ENCODE data around the gene ADSL. TPM values are rescaled to one million over a fixed set of nuclear protein-coding genes. Genes with fewer than 3 reads are reported as not detected.

ADSL gene
- total RNA-seq, 1 donor: 107 TPM

DNA sequence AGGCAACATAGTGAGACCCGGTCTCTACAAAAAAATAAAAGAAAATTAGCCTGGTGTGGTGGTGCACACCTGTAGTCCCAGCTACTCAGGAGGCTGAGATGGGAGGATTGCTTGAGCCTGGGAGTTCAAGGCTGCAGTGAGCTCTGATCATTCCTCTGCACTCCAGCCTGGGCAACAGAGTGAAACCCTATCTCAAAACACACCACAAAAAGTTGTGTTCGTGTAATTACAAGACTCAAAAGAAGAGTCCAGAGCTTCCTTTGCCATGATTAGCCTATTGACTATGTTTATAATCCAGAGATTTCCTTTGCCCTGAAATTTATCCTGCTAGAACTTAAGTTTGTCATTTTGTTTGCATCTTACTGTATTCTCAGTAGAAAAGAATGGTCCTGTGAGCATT, 45.1 kb downstream of the ADSL start:
- no peak for TF ChIP-seq CTCF (IDR thresholded peaks at IDR 0.05; ENCODE audit: insufficient read depth, low read length)
- DNase-seq (ENCODE audit: low read depth): no peak
- H3K4me3 ChIP-seq (ENCODE audit: low read depth, low read length): no peak overlapping the region

- H3K4me3 ChIP-seq (ENCODE audit: low read depth, low read length): no peak overlapping the region
- DNase-seq (ENCODE audit: low read depth): peak; percentile 24
- TF ChIP-seq CTCF (IDR thresholded peaks at IDR 0.05; ENCODE audit: insufficient read depth, low read length): no peak
These were observed 46.3 kb downstream of the ADSL start for GRCh38 chr22:40392618-40393017.

GRCh38 chr22:40394607-40395006, 48.3 kb downstream of the ADSL start:
- H3K4me3 ChIP-seq (ENCODE audit: low read depth, low read length): no peak overlapping the region
- TF ChIP-seq CTCF (IDR thresholded peaks at IDR 0.05; ENCODE audit: insufficient read depth, low read length): no peak
- DNase-seq (ENCODE audit: low read depth): no peak

- no peak for TF ChIP-seq CTCF (IDR thresholded peaks at IDR 0.05; ENCODE audit: insufficient read depth, low read length)
- no peak overlapping the region for H3K4me3 ChIP-seq (ENCODE audit: low read depth, low read length)
- no peak for DNase-seq (ENCODE audit: low read depth)
These were observed 49.3 kb downstream of the ADSL start for GRCh38 chr22:40395607-40396006.

DNA sequence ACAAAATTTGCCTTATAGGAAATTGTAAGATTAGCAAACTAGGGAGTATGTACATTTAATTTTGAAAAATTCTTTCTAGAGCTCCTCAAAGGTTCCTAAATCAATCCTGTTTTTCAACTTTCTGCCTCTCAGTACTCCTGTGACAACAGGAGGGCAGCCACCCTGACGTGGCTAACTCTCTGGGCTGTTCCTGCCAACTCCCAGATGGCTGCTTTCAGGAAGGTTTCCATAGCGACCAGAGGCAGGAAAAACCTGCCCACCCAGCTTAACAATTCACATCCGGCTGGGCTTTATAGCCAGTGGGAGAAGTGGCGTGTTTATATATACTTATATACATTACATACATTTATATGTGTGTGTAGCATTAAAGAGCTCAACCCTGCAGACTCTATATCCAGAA, 50.6 kb downstream of the ADSL start:
- no peak for TF ChIP-seq CTCF (IDR thresholded peaks at IDR 0.05; ENCODE audit: insufficient read depth, low read length)
- no peak overlapping the region for H3K4me3 ChIP-seq (ENCODE audit: low read depth, low read length)
- peak; percentile 58 for DNase-seq (ENCODE audit: low read depth)

DNA sequence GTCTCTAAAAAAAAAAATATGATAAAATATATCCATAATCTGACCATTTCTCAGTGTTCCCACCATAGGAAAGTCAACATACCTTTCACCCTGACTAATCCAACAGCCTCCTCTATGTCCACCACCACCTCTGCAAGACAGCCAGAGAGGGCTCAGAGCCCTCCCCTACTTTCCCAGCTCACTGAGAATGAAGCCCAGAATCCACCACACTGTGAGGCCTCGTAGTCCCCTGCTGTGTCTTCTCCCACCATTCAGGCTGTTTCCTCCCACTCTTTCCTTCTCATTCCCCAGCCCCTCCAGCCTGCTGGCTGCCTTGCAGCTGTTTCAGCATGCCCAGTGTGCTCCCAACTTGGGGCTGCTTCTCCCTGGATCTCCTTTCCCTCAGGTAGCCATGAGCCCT, 51.1 kb downstream of the ADSL start:
- TF ChIP-seq CTCF (IDR thresholded peaks at IDR 0.05; ENCODE audit: insufficient read depth, low read length): no peak
- no peak for DNase-seq (ENCODE audit: low read depth)
- H3K4me3 ChIP-seq (ENCODE audit: low read depth, low read length): no peak overlapping the region

GRCh38 chr22:40399621-40400020, 53.3 kb downstream of the ADSL start:
- H3K4me3 ChIP-seq (ENCODE audit: low read depth, low read length): no peak overlapping the region
- DNase-seq (ENCODE audit: low read depth): no peak
- no peak for TF ChIP-seq CTCF (IDR thresholded peaks at IDR 0.05; ENCODE audit: insufficient read depth, low read length)
